Skin epidermis (tissue), 12 donors: ENCODE data around the gene OR10D3.
"Not testable (repeated sequence)": the region's sequence is repeated elsewhere in the genome, so short reads cannot be mapped to it uniquely, and the experiment has no call there.

Experiments used
- H3K27ac ChIP-seq, 21 experiments: fragments of 200-600 bp; sonication (generic) in 11 of 21; one replicate each; pipeline ENCODE4 v1.5.0; 2020; ENCODE audit warnings: mild to moderate bottlenecking in 3 of 21, inconsistent platforms in 2 of 21, moderate library complexity in 2 of 21
- H3K4me3 ChIP-seq, 7 experiments: fragments of 200-600 bp; sonication (generic) in 2 of 7; one replicate each; pipeline ENCODE4 v1.5.0; 2020; ENCODE audit warnings: inconsistent platforms in 2 of 7, mild to moderate bottlenecking in 2 of 7, moderate library complexity in 1 of 7

The OR10D3 gene

GRCh38 chr11:124183068-124183467, at the start of gene OR10D3:
Gene OR10D3, plus strand, starts transcription at chr11:124183345. Its CDS starts 1,925 bp downstream, at chr11:124185270.
- H3K4me3 ChIP-seq = no peak within 1 kb of the TSS
- peak within 1 kb of the TSS in 4 of 21 experiments; percentile 0 to 50 (median 10) for H3K27ac ChIP-seq

GRCh38 chr11:124143034-124143433, 40.1 kb upstream of the OR10D3 start:
- no peak overlapping the region for H3K4me3 ChIP-seq
- H3K27ac ChIP-seq = no peak overlapping the region

- H3K27ac ChIP-seq = peak overlapping the region in 1 of 21 experiments; percentile 43
- H3K4me3 ChIP-seq = no peak overlapping the region
Measured at GRCh38 chr11:124147951-124148350, 35.2 kb upstream of the OR10D3 start.

- H3K4me3 ChIP-seq = no peak overlapping the region
Measured at GRCh38 chr11:124150684-124151083, 32.5 kb upstream of the OR10D3 start.

GRCh38 chr11:124152770-124153407, 30.3 kb upstream of the OR10D3 start:
- H3K27ac ChIP-seq = no peak overlapping the region
- H3K4me3 ChIP-seq = no peak overlapping the region

More at GRCh38 chr11:124150684-124151083, 32.5 kb upstream of the OR10D3 start:
- H3K27ac ChIP-seq = no peak overlapping the region

GRCh38 chr11:124153821-124154220, 29.3 kb upstream of the OR10D3 start:
- Histone ChIP-seq H3K27ac (no peak overlapping the region), H3K4me3 (no peak overlapping the region)

GRCh38 chr11:124159481-124159880, 23.7 kb upstream of the OR10D3 start:
- H3K27ac ChIP-seq = no peak overlapping the region
- no peak overlapping the region for H3K4me3 ChIP-seq

GRCh38 chr11:124160986-124161385, 22.2 kb upstream of the OR10D3 start:
- Histone ChIP-seq H3K27ac (no peak overlapping the region), H3K4me3 (no peak overlapping the region)

GRCh38 chr11:124167826-124168231, 15.3 kb upstream of the OR10D3 start:
- H3K27ac ChIP-seq = no peak overlapping the region
- no peak overlapping the region for H3K4me3 ChIP-seq

- Histone ChIP-seq H3K27ac (no peak overlapping the region), H3K4me3 (no peak overlapping the region)
Measured at GRCh38 chr11:124168796-124169195, 14.3 kb upstream of the OR10D3 start.

- not testable (repeated sequence) for H3K27ac ChIP-seq, H3K4me3 ChIP-seq
Measured at GRCh38 chr11:124170315-124170714, 12.8 kb upstream of the OR10D3 start.

- H3K27ac ChIP-seq = no peak overlapping the region
- H3K4me3 ChIP-seq = no peak overlapping the region
Measured at GRCh38 chr11:124170801-124171586, 12.2 kb upstream of the OR10D3 start.

- H3K27ac ChIP-seq = no peak overlapping the region
- no peak overlapping the region for H3K4me3 ChIP-seq
Measured at GRCh38 chr11:124172101-124172500, 11.0 kb upstream of the OR10D3 start.

- Histone ChIP-seq H3K27ac (no peak overlapping the region), H3K4me3 (no peak overlapping the region)
Measured at GRCh38 chr11:124172599-124172998, 10.5 kb upstream of the OR10D3 start.

GRCh38 chr11:124174001-124174583, 9.1 kb upstream of the OR10D3 start:
- H3K27ac ChIP-seq = no peak overlapping the region
- no peak overlapping the region for H3K4me3 ChIP-seq

GRCh38 chr11:124176925-124177715, 6.0 kb upstream of the OR10D3 start:
- Histone ChIP-seq H3K27ac (no peak overlapping the region), H3K4me3 (no peak overlapping the region)

- Histone ChIP-seq H3K27ac (no peak overlapping the region), H3K4me3 (no peak overlapping the region)
Measured at GRCh38 chr11:124179310-124179709, 3.8 kb upstream of the OR10D3 start.

GRCh38 chr11:124190298-124191139, 7.4 kb downstream of the OR10D3 start:
- Histone ChIP-seq H3K4me3 (no peak overlapping the region), H3K27ac (peak overlapping the region in 1 of 21 experiments; percentile 44)
